Endothelial cell of hepatic sinusoid (primary cell): ENCODE data around the gene UNC5A.

Source experiments
- in situ Hi-C: cut with HindIII; loops from 2 replicates; pipeline ENCODE4 v1.10.0; 2017; ENCODE audit warnings: low sequenced_read_pairs

UNC5A gene

DNA sequence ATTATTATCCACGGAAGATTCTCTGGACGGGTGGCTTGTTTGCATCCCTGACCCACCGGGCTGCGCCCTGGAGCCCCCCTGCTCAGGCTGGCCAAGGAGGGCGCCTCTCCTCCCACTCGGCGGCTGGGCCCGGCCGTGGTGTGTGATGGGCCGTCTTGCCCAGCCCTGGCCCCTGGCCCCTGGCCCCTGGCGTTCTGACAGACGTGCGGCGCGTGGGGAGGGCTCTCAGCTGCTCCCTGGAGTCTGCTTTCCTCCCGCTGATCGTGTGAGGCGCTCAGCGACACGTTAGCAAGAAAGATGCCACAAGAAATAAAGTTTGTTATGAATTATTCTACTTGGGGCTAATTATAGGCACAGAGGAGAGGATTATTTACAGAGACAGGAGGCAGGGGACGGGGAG, 33.3 kb downstream of the UNC5A start:
- in situ Hi-C loops: no loop called here

DNA sequence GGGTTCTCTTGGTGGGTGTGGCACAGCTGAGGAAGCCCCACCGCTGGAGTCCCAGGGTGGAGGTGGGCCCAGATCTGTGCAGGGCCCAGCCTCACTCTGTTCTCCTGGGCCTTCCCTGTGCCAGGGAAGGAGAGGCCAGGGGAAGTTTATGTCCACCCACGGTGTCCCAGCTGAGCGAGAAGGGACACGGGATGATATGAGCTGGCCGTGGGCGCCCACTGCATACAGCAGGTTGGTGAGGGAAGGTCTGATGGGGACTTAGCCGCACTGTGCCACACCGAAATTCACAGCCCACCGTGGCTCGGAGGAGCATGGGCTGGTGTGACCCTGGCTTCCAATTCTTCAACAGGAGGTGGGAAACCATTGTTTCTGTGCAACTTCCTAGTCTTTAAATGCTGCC, 33.9 kb downstream of the UNC5A start:
- in situ Hi-C loops: no loop called here

DNA sequence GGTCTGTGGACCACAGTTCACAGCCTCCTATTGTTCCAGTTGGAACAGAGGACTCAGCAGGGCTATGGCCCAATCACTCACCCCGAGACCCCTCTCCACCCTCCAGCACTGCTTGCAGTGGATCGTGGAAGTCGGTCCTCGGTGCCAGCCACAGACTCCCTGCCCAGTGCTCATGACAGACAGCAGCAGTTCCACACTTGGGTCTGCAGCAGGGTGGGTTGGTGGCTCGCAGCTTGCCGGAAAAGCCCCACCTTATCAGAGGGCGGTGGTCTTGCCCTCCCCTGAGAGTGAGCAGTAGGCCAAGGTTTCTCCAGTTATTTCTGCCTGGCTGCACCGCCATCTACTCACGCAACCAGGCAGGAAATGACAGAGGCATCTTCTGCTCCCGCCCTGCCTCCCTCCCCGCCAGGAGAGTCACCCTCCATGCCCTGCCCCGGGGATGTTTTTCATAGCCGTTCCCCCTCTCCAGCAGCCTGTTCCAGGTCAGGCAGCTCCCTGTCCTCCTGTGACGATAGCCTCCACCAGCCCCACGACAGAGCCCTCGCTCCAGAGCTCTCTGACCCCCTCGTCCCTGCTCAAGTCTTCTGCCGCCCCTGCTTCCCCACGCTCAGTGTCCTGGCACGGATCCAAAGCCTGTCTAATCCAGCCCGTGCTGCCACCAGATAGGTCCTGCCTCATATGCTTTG, 34.5 kb downstream of the UNC5A start:
- in situ Hi-C loops: no loop called here

DNA sequence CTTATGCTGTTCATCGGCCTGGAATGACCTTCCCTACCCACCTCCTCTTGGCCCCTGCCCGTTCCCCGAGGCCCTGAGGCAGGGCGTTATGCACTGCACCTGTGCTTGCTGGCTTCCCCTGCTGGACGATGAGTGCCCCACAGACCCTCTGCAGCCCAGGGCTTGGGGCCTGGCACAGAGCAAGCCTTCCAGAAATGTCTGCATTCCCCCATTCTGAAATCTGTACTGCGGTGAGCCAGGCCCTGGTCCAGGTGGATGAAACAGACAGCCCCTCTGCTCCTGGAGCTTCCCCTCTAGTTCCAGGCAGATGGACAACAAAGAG, 35.0 kb downstream of the UNC5A start:
- in situ Hi-C loops: no loop called here

DNA sequence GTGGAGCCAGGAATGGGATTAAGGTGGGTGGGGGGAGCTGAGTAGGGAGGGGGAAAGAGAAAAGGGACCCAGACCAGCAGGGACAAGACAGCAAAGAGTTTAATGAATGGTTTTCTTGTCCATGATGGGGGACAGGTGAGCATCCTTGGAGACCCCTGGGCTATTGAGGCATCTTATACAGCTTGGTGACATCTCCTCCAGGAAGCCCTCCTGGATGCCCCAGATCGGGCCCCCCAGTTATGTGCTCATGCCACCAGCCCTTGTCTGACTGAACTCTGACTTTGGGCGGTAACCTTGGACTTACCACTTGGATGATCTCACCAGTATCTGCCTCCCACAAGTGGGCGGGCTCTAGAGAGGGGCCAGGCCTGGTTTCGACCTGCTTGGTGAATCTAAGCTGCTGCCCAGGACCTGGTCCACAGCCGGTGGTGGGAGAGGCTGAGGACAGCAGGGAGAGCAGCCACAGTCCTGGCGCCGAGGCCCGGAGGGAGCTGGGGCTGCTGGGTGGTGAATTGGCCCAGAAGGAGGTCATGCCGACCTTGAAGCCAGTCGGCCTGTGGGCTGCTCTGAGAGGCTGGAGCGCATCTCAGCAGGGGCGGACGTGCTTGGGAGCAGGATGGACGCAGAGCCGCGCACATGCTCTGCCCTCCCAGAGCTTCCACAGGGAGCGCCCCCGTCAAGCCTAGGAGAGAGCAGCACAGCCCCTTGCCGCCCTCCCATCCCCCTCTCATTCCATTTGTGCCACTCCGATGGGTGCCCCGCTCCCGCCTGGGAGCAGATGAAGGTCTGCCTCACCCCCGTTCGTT, 36.2 kb downstream of the UNC5A start:
- in situ Hi-C loops: no loop called here

DNA sequence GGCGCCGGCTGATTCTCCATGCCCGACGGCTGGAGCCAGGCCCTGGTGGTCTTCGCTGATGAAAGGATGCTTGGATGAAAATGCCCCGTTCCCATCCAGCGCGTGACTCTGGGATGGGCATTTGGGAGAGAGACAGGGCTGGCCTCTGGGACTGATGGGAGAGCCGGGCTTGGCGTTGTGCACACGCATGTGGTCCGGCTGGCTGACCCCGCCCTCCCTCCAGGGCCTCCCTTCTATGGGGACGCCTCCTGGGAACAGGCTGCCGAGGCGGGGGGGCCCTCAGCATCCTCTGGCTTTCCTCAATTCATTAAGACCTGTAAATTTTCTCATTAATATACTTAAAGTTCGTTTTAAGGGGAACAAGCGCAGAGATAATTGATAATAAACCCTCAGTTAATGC, 36.8 kb downstream of the UNC5A start:
- in situ Hi-C loops: no loop called here

DNA sequence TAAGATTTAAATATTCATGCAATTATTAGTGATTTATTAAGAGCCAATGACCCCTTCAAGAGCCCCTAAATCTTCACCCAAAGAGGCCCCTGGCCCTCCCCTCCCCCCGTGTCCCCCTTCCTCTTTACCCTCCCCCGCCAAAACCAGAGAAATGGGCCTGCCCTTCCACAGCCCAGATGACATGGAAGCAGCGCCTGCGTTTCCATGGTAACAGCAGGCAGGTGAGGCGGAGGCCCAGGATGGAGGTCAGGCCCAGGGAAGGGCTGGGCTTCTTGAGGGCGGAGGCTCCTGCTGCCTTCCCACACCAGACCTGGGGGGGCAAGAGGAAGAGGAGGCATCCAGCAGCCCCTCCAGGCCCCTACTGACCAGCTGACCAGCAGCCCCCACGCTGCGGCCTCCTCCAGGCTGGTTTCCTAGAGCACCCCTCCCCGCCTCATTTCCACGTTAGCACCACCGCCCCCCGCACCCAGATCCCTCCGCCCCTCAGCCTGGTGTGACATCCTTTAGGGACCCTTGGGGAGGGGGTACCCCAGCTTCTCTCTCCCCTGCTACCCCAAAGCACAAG, 37.4 kb downstream of the UNC5A start:
- in situ Hi-C loops: no loop called here

DNA sequence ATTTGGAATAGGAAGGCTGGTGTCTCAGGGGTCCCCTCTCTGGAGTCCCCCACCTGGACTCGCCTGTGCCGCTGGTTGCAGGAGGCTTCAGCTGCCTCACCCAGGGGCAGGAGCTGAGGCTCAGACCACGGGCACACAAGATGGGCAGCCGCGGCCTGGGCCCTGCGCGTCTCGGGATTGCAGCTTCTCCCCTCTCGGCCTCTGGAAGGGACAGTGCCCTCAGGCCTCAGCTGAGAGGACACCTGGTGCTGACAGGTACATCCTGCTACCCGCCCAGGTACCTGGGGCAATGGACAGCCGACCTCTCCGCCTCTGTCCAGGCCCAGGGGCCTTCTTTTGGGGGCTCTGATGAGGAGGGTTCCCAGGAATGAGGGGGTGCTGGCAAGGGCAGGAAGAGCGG, 38.3 kb downstream of the UNC5A start:
- in situ Hi-C loops: no loop called here

DNA sequence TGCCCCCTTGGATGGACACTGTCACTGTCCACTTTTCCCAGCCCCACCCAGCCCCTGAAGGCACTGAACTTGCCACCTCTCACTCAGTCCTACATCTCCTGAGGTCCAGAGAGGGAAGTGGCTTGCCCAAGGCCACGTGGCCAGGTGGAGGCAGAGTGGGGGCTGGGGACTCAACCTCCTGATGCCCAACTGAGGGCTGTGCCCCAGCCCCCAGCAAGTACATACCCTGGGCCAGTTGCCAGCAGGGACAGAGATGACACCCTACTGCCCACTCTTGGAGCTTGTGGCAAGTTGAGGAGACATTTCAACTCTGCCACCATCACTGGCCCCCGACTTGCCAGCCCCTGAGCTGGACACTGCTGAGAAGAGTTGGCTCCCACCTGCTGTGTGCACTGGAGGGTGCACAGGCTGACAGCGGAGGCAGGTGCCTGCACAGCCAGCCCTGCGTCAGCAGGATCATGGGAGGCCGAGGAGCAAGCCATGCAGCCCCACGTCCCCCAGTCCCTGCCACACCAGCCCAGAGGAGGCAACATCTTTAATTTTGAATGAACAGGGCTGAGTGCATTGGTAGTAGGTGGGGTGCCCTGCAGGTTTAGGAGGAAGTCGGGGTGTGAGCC, 39.4 kb downstream of the UNC5A start:
- in situ Hi-C loops: no loop called here

DNA sequence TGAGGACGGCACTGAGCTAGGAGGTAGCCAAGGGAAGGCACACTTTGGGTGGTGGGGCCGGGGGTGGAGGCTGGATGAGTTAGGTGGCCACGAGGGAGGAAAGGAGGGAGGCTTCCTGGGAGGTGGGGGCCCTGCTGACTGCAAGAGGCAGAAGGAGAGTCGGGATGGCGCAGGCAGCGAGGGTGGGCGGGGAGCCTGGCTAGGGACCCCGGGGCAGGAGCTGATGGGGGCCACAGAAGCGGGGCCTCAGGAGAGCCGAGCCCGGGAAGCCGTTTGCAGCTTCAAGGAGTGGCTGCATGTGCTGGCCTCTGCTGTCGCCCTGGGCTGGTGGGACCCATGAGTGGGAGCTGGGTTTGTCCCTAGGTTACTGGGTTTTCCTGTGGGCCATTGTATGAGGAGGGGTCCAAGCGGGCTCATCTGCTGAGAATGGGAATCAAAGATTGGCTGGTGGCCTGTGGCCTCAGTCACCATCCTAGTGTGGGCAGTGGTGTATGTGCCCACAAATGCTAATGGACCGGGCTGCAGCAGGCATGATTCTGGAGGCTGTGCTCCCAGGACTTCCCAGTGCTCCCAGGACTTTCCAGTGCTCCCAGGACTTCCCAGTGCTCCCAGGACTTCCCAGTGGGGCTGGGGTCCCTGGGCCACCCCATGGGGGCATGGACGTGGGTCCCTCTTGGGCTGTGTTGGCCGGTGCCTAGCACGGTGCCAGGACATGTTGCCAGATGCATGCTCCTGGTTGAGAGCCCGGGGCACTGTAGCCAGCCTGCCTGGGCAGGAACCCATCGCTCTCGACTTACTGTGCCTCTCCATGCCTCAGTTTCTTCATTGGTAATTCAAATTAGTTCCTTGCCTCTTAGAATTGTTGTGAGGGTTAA, 40.2 kb downstream of the UNC5A start:
- in situ Hi-C loops: no loop called here

DNA sequence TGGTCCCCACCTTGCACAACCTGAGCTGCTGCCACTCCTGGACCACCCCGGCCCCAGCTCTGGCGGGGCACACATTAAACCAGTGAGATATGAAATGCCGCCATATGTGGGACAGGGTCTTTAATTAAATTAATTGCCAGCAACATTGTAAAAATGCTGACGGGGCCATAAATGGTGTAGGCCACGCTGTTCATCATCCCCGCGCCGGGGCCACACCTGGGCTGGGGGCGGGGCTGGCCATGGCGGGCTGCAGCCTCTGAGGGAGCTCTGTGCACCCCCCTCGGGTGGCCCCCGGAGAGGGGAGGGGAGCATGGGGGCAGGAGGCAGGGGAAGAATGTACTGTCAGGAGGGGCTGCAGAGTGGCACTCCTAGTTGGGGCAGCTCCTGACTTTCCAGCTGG, 41.0 kb downstream of the UNC5A start:
- in situ Hi-C loops: no loop called here

DNA sequence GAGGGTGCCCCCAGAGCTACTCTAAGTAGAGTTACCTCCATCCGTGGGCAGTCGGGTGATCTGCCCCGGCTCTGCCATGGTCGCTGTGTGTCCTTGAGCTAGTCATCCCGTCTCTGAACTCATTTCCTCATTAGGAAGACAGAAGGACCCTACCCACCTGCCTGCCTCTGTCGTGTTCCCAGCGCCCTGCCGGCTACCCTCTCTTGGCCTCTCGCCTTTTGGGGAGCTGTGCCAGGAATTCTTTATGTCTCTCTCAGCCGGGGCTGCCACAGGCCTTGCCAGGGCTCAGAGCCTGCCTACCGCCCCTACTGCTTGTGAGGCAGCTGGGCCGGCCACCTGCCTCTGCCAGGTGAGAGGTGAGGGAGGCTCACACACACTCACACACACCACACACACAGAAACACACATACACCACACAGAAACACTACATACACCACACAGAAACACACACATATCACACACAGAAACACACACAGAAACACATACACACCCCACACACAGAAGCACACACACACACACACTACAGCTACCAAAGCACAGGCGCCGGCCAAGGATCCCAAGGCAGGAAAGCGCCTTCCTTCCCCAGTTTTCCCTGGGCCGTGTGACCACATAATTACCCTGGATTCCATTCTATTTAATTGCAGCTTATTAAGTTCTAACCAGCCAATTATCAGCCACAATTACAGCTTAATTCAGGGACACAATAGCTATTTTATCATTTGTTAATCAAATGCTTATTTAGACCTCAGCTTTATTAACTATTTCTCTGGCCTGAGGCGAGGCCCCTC, 41.7 kb downstream of the UNC5A start:
- in situ Hi-C loops: no loop called here

DNA sequence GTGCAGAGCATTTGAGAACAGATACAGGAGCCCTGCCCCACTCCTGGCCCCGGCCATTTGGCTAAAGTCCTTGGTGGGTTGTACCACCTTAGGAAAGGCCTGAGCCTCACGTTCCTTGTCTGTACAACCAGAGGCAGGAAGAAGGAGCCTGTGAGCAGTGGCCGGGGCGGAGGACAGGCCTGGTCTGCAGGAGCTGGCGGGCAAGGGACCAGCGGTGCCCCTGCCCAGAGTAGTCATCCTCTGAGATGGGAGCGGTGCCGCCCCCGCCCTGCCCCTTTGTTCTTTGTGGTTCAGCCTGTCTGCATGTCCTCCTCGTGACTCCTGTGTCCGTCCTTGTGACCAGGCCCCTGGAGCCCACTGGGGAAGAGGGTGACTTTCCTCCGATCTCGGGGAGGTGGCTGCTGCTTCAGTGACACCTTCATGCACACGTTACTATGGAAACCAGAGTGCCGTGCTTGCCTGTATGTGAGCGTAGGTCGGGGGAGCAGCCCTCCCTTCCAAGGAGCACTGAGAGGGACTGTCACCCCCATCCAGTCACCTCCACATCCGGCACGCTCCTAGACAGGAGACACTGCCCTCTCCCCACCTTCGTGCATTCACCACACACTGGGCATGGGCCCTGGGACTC, 42.9 kb downstream of the UNC5A start:
- in situ Hi-C loops: no loop called here

DNA sequence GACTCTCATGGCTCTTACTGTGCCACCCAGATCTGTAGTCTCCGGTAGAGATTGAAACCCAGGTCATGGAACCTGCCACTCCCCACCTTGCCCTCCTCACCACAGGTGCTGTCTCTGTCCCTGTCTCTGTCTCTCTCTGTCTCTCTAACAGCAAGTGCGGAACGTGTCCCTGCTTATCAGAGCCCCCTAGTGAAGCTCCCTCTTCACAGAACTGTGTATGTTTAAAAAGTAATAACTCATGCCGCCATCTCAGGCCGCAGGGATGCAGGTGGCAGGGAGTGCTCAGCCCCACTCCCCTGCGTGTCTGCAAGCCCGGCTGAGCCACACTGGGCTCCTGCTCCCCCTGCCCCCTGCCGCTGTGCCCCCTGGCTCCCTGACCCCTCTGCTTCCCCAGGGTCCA, 43.8 kb downstream of the UNC5A start:
- in situ Hi-C loops: no loop called here

DNA sequence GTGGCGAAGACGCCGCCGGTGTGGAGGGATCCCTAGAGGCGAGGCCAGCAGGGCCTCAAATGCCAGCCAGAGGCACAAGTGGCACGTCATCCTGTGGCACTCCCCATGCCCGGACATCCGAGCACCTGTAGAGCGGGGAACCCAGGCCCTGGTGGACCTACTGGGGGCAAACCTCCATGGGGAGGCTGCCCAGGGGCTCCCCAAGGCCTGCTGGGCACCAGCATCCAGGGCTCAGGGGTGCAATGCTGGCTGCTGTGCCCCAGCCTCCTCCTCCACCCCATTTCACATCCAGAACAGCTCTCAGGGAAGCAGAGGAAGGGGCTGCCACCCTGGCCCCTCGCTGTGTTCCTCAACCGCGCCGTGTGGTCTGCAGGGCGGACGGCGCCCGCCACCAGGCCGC, 45.2 kb downstream of the UNC5A start:
- in situ Hi-C loops: no loop called here

DNA sequence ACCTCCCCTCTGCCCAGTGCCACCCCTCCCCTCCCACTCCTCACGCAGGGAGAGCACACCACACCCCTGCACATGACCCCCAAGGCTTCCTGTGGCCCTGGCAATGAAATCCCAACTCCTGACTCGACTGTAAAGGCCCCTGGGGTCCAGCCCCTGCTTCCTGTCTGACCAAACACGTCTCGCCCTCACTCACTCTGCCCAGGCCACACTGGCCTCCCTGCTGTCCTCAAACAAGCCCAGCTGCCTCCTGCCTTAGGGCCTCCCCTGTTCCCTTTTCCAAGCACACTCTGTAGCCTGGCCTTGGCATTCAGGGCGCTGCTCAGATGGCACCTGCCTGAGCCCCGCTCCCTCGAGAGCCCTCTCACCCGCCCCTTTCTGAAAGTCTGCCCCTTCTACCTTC, 46.4 kb downstream of the UNC5A start:
- in situ Hi-C loops: no loop called here

DNA sequence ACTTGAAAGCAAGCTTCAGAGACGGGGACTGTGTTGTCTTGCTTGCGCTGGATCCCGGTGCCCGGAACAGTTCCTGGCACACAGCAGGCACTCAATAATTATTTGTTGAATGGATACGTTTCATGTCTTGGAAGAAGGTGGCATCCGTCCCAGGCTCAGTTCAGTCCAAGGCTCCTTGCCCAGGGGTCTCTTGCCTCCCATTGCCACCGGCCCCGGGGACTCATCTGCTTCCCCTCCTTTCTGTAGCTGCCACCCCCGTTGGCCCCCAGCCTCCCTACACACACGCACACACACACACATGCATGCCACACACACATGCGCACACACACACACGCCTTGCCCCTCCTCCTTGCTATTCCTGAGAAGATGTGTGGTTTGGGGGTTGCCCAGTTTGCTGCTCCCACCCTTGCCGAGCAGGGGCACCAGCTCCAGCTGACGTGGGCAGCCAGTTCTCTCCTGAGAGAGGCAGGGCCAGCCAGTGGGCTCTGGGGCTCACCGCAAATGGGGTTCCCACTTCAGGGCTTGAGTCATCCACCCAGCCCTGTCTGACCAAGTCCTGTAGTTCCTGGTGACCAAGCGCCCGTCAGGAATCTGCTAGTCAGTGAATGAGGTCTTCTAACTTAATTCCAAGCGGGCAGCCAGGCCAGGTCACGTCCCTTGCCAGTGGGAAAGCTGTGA, 47.0 kb downstream of the UNC5A start:
- in situ Hi-C loops: no loop called here

DNA sequence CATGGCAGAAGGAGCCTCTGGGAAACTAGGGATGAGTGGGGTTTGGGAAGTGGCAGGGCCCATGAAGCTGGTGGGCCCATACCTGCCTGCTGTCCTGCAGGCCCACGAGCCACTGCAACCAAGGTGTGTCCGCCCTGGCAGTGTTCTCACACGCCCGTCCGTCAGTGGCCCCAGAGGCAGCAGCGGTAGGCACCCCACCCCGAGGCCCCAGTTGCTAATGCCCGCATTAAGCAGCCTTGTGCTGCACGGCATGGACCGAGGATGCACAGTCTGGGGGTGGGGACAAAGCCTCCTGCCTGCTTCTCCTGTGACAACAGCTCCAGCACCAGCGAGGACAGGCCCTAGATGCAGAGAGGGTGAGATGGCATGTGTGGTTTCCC, 47.5 kb downstream of the UNC5A start:
- in situ Hi-C loops: no loop called here

DNA sequence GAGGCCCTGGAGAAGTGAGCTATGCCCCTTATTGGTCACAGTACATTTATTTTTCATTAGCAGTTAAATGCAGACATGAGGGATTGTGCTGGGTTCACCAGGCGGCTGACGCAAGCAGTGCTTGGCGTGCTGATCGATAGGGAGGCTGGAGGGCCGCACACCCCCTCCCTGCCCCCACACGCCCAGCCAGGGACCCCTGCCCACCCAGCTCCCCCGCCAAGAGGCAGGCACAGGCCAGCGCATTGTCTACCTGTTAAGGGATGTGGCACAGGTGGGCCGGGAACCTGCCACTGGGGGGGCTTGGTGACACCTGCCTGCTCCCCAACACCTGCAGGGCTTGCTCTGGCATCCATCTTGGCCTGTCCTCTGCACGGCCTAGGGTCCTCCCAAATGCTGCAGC, 49.6 kb downstream of the UNC5A start:
- in situ Hi-C loops: no loop called here
